SK-N-SH (cell line): Measurements from ENCODE around the gene TP53TG5. TPM values are rescaled to one million over a fixed set of nuclear protein-coding genes. Genes with fewer than 3 reads are reported as not detected.

Source experiments
- CTCF ChIA-PET: fragments of 300-600, 350-600 bp; formaldehyde crosslinking; extraction: SDS; loops from one replicate; lab custom pipeline; 2021; lab: Yijun Ruan, JAX
- POLR2A ChIA-PET: fragments of 350-600 bp; sonication (Branson Sonifier 250); formaldehyde crosslinking; extraction: SDS; loops from one replicate; lab custom pipeline; 2020; ENCODE audit warnings: antibody characterized with exemption, inconsistent platforms; lab: Yijun Ruan, JAX
- DNase-seq: peaks from one replicate; pipeline ENCODE4 v3.0.0; 2012
- H2AFZ ChIP-seq: fragments of 200-600 bp; sonication (generic); 2 replicates; pipeline ENCODE4 v1.8.1; 2016; ENCODE audit warnings: antibody characterized with exemption, mild to moderate bottlenecking, low read depth
- H3F3A ChIP-seq: fragments of 200-600 bp; sonication (generic); replicated peaks from 2 replicates; pipeline ENCODE3; 2016; ENCODE audit warnings: antibody characterized with exemption, mild to moderate bottlenecking; ENCODE audit not compliant: insufficient read depth
- H3K27ac ChIP-seq, 2 experiments: fragments of 200-500 bp in 1 of 2; fragments of 200-600 bp in 1 of 2; sonication (Bioruptor generic) in 1 of 2; sonication (generic), shearing (Covaris generic) in 1 of 2; 2 replicates each; pipeline versions ENCODE4 v1.5.1 to v1.6.1; 2014 to 2016; ENCODE audit warnings: low read depth in 2 of 2, inconsistent platforms in 1 of 2, low read length in 1 of 2, mild to moderate bottlenecking in 1 of 2, mixed read lengths in 1 of 2
- H3K27me3 ChIP-seq: fragments of 200-600 bp; sonication (generic), shearing (Covaris generic); 2 replicates; pipeline ENCODE4 v1.6.1; 2016; ENCODE audit warnings: mixed run types; ENCODE audit not compliant: insufficient read depth
- H3K36me3 ChIP-seq, 2 experiments: fragments of 200-500 bp in 1 of 2; fragments of 200-600 bp in 1 of 2; sonication (Bioruptor generic) in 1 of 2; sonication (generic) in 1 of 2; replicated peaks in 1 of 2; 2 replicates each; pipeline versions ENCODE3 to v1.5.1; 2014 to 2016; ENCODE audit warnings: low read length in 1 of 2, mild to moderate bottlenecking in 1 of 2; ENCODE audit not compliant: insufficient read depth in 2 of 2, control insufficient read depth in 1 of 2
- H3K4me1 ChIP-seq, 2 experiments: fragments of 200-500 bp in 1 of 2; fragments of 200-600 bp in 1 of 2; sonication (Bioruptor generic) in 1 of 2; sonication (generic), shearing (Covaris generic) in 1 of 2; 2 replicates each; pipeline versions ENCODE4 v1.5.1 to v1.6.1; 2014 to 2016; ENCODE audit warnings: low read depth in 1 of 2, low read length in 1 of 2, mixed run types in 1 of 2; ENCODE audit not compliant: insufficient read depth in 2 of 2, control insufficient read depth in 1 of 2
- H3K4me2 ChIP-seq: fragments of 200-600 bp; sonication (generic), shearing (Covaris generic); 2 replicates; pipeline ENCODE4 v1.6.1; 2017; ENCODE audit warnings: mixed run types
- H3K4me3 ChIP-seq, 2 experiments: fragments of 200-500 bp in 1 of 2; fragments of 200-600 bp in 1 of 2; sonication (Bioruptor generic) in 1 of 2; sonication (generic), shearing (Covaris generic) in 1 of 2; 2 replicates each; pipeline versions ENCODE4 v1.5.1 to v1.8.1; 2014 to 2016; ENCODE audit warnings: low read depth in 2 of 2, inconsistent platforms in 1 of 2, low read length in 1 of 2, mild to moderate bottlenecking in 1 of 2, mixed read lengths in 1 of 2, moderate library complexity in 1 of 2
- H3K79me2 ChIP-seq: fragments of 200-600 bp; sonication (generic); 2 replicates; pipeline ENCODE4 v1.8.1; 2017; ENCODE audit warnings: mild to moderate bottlenecking; ENCODE audit not compliant: insufficient read depth
- H3K9ac ChIP-seq: fragments of 200-600 bp; sonication (generic); 2 replicates; pipeline ENCODE4 v1.6.1; 2017; ENCODE audit warnings: mixed run types
- H3K9me2 ChIP-seq: fragments of 200-600 bp; sonication (generic); 2 replicates; pipeline ENCODE4 v1.6.1; 2017; ENCODE audit warnings: mixed run types
- H3K9me3 ChIP-seq: fragments of 200-600 bp; sonication (generic); 2 replicates; pipeline ENCODE4 v1.6.1; 2017; ENCODE audit warnings: mixed run types, mild to moderate bottlenecking, moderate library complexity
- H4K20me1 ChIP-seq: fragments of 200-600 bp; sonication (generic); 2 replicates; pipeline ENCODE4 v1.6.1; 2017; ENCODE audit warnings: mild to moderate bottlenecking, mixed run types; ENCODE audit not compliant: insufficient read depth
- EZH2phosphoT487 ChIP-seq: fragments of 200-600 bp; sonication (generic); IDR thresholded peaks from 2 replicates; pipeline ENCODE4 v1.6.1; 2017; ENCODE audit warnings: low read depth, mixed run types, mild to moderate bottlenecking, antibody characterized with exemption, moderate library complexity, borderline replicate concordance
- FOSL2 ChIP-seq: IDR thresholded peaks from 2 replicates; pipeline ENCODE4 v1.4.0; 2012; ENCODE audit warnings: low read depth, mild to moderate bottlenecking, moderate library complexity, borderline replicate concordance
- NFIC ChIP-seq: IDR thresholded peaks from 2 replicates; pipeline ENCODE4 v1.4.0; 2012; ENCODE audit warnings: borderline replicate concordance
- NRF1 ChIP-seq: IDR thresholded peaks from 2 replicates; pipeline ENCODE4 v1.6.1; 2012; ENCODE audit warnings: low read depth, mild to moderate bottlenecking, low read length
- RAD21 ChIP-seq: IDR thresholded peaks from 2 replicates; pipeline ENCODE4 v1.6.1; 2012; ENCODE audit warnings: mild to moderate bottlenecking, low read length
- RXRA ChIP-seq: IDR thresholded peaks from 2 replicates; pipeline ENCODE4 v1.4.0; 2012; ENCODE audit warnings: low read depth, mild to moderate bottlenecking, borderline replicate concordance
- SMC3 ChIP-seq: IDR thresholded peaks from 2 replicates; pipeline ENCODE4 v1.6.1; 2012; ENCODE audit warnings: low read depth, low read length, improper control_type of control experiment
- TCF12 ChIP-seq: IDR thresholded peaks from 2 replicates; pipeline ENCODE4 v1.4.0; 2012
- YY1 ChIP-seq: IDR thresholded peaks from 2 replicates; pipeline ENCODE4 v1.4.0; 2012; ENCODE audit warnings: low read depth, mild to moderate bottlenecking
- WGBS: methylation state at CpG from one replicate; pipeline ENCODE4 v1.1.6; 2017; ENCODE audit warnings: low lambda C conversion rate; 5-methylcytosine and 5-hydroxymethylcytosine counted together
- polyA plus RNA-seq, 3 experiments: library from polyadenylated mRNA; depleted of rRNA; stranded (reverse); fragments of >200 nt; gene quantifications; 2 replicates each; pipeline ENCODE4 v1.2.3, GENCODE V29; 2012
- TF ChIP-seq, protein P1 (sequence below): IDR thresholded peaks from 2 replicates; pipeline ENCODE4; 2012
- TF ChIP-seq, protein P2 (sequence below): fragments of 200-600 bp; sonication (generic); IDR thresholded peaks from 2 replicates; pipeline ENCODE4 v1.6.1; 2017; ENCODE audit warnings: antibody characterized with exemption, mild to moderate bottlenecking, moderate library complexity
- TF ChIP-seq, protein P3 (sequence below): fragments of 150-350 bp; IDR thresholded peaks from 2 replicates; pipeline ENCODE4 v1.6.1; 2016; ENCODE audit warnings: mild to moderate bottlenecking, low read depth, low read length

The TP53TG5 gene
- polyA plus RNA-seq, 1 of the 3 experiments (the other 2 are of a cell fraction), result not detected

DNA sequence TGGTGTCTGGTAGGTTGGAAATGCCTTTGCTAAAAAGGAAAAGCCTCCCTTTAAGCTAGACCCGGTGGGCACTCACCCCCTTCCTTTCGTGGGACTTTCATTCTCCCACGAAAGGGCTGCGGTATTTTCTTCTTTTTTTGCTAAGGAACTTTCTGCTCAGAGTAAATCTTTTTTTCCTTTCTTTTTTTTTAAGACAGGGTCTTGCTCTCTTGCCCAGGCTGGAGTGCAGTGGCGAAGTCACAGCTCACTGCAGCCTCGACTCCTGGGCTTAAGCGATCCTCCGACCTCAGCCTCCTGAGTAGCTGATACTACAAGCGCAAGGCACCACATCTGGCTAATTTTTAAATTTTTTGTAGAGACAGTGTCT is 4.0 kb downstream of the TP53TG5 start:
- no peak overlapping the region for H2AFZ ChIP-seq
- no peak overlapping the region for H3K4me3 ChIP-seq
- no peak for DNase-seq
- H3K9me3 ChIP-seq, result no peaks in the 10 kb centered on the region
- H3K79me2 ChIP-seq, result no peaks in the 10 kb centered on the region
- ChIA-PET POLR2A (interaction anchor here (1.1 to 1.2 kb wide), 2 partner anchors 53 to 63 kb away, joined by 4 to 5 read pairs; no protein-coding TSS in a partner anchor), CTCF (interaction anchor here (0.6 to 15.6 kb wide), 33 partner anchors 10 to 1518 kb away, joined by 3 to 143 read pairs (median 5); partner anchors contain the start of genes DBNDD2, PIGT and SYS1)
- H3K4me1 ChIP-seq, result no peaks in the 10 kb centered on the region
- no peaks in the 10 kb centered on the region for H4K20me1 ChIP-seq
- peaks cover 2 to 9% of the 10 kb centered on the region in 2 experiments for H3K36me3 ChIP-seq
- H3K27ac ChIP-seq, result no peak overlapping the region
- H3K9ac ChIP-seq, result no peak overlapping the region
- TF ChIP-seq NRF1, result no peak
- TF ChIP-seq, protein P1, sequence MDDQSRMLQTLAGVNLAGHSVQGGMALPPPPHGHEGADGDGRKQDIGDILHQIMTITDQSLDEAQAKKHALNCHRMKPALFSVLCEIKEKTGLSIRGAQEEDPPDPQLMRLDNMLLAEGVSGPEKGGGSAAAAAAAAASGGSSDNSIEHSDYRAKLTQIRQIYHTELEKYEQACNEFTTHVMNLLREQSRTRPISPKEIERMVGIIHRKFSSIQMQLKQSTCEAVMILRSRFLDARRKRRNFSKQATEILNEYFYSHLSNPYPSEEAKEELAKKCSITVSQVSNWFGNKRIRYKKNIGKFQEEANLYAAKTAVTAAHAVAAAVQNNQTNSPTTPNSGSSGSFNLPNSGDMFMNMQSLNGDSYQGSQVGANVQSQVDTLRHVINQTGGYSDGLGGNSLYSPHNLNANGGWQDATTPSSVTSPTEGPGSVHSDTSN, result no peak
- TF ChIP-seq RXRA, result no peak
- no peak for TF ChIP-seq NFIC
- TF ChIP-seq EZH2phosphoT487, result no peak
- TF ChIP-seq, protein P2, sequence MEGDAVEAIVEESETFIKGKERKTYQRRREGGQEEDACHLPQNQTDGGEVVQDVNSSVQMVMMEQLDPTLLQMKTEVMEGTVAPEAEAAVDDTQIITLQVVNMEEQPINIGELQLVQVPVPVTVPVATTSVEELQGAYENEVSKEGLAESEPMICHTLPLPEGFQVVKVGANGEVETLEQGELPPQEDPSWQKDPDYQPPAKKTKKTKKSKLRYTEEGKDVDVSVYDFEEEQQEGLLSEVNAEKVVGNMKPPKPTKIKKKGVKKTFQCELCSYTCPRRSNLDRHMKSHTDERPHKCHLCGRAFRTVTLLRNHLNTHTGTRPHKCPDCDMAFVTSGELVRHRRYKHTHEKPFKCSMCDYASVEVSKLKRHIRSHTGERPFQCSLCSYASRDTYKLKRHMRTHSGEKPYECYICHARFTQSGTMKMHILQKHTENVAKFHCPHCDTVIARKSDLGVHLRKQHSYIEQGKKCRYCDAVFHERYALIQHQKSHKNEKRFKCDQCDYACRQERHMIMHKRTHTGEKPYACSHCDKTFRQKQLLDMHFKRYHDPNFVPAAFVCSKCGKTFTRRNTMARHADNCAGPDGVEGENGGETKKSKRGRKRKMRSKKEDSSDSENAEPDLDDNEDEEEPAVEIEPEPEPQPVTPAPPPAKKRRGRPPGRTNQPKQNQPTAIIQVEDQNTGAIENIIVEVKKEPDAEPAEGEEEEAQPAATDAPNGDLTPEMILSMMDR, result 0 out of 2 replicates have a peak, but pooled peaks have one; percentile 6
- TF ChIP-seq, protein P3, sequence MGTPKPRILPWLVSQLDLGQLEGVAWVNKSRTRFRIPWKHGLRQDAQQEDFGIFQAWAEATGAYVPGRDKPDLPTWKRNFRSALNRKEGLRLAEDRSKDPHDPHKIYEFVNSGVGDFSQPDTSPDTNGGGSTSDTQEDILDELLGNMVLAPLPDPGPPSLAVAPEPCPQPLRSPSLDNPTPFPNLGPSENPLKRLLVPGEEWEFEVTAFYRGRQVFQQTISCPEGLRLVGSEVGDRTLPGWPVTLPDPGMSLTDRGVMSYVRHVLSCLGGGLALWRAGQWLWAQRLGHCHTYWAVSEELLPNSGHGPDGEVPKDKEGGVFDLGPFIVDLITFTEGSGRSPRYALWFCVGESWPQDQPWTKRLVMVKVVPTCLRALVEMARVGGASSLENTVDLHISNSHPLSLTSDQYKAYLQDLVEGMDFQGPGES, result no peak
- no peaks in the 10 kb centered on the region for H3K9me2 ChIP-seq
- H3K4me2 ChIP-seq, result no peak overlapping the region
- no peaks in the 10 kb centered on the region for H3K27me3 ChIP-seq
- H3F3A ChIP-seq, result no peaks in the 10 kb centered on the region
- WGBS, result 74% methylated on average over 9 of the region's 9 CpGs

DNA sequence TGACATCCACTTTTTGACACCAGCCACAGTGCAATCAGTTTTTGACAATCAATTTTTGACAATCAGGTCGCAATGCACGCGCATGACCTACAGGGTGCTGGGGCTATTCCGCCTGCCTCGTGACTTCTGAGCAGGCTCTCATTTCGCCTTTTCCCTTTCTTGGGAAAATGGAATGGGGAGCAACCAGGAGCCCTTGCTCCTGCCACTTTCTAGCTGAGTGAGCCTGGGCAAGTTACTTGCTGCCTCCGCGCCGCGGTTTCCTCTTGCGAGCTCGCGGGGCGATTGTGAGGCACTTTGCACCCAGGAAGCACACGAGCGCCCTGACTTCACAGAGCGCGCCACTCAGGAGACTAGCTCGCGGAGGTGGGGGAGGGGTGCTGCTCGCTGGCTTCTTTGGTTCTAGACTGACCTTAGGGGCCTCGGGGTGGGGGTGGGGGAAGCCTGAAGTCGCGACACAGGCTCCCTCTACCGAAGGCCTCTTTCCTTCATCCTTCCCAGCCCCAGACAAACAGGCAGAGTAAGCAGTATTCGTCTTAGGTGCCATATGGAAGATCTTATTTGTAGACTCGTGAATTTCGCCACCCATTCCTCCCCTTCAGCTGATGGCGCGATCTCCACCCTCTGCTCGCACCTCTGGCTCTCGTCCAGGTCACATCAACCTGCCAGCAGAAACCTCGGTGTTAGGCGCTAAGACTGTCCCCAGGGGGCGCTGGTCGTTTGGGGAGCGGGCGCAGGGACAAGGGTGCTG is 4.6 kb downstream of the TP53TG5 start:
- Histone ChIP-seq H4K20me1 (no peaks in the 10 kb centered on the region), H3K4me2 (no peak overlapping the region), H3K27ac (no peak overlapping the region), H3K9me2 (no peaks in the 10 kb centered on the region), H3K36me3 (peaks cover 6 to 11% of the 10 kb centered on the region in 2 experiments), H3K27me3 (no peaks in the 10 kb centered on the region), H3F3A (no peaks in the 10 kb centered on the region), H3K4me3 (no peak overlapping the region), H3K79me2 (no peaks in the 10 kb centered on the region), H3K9me3 (no peaks in the 10 kb centered on the region), H2AFZ (no peak overlapping the region), H3K4me1 (no peaks in the 10 kb centered on the region), H3K9ac (no peak overlapping the region)
- DNase-seq, result peak; percentile 83
- ChIA-PET CTCF (interaction anchor here (0.5 to 15.6 kb wide), 35 partner anchors 10 to 1517 kb away, joined by 3 to 143 read pairs (median 5); partner anchors contain the start of genes DBNDD2, PIGT and SYS1), POLR2A (interaction anchor here (1.1 to 1.2 kb wide), 3 partner anchors 11 to 64 kb away, joined by 3 to 5 read pairs (median 4); partner anchors contain the start of gene SYS1)
- TF ChIP-seq TCF12 (no peak), YY1 (no peak), NFIC (peak; percentile 39; the same call in 1 of the 2 replicates), SMC3 (peak; percentile 80), RAD21 (peak; percentile 74), FOSL2 (no peak)
- TF ChIP-seq, protein P2, result peak; percentile 76
- 66% methylated on average over 32 of the region's 38 CpGs for WGBS
